Measurements from ENCODE around the gene MDH1. TPM values are rescaled to one million over a fixed set of nuclear protein-coding genes. Genes with fewer than 3 reads are reported as not detected.
"Not testable (repeated sequence)": the region's sequence is repeated elsewhere in the genome, so short reads cannot be mapped to it uniquely, and the experiment has no call there.

Gene MDH1
- total RNA-seq, 4 donors from 2014 or later, result 100 to 148 (median 121) TPM

GRCh38 chr2:63569740-63570139 is 19.0 kb upstream of the MDH1 start:
- H3K4me1 ChIP-seq, result no peaks in the 10 kb centered on the region
- no peak overlapping the region for H3K27ac ChIP-seq
- H3K9me3 ChIP-seq, result peaks cover 0 to 9% (median 0%) of the 10 kb centered on the region in 4 donors
- TF ChIP-seq CTCF (IDR thresholded peaks at IDR 0.05) (no peak), EP300 (IDR thresholded peaks at IDR 0.05) (no peak), POLR2A (IDR thresholded peaks at IDR 0.05) (no peak)
- DNase-seq (ENCODE audit: low spot score in 2 of 2), result no peak
- H3K36me3 ChIP-seq, result no peaks in the 10 kb centered on the region
- H3K4me3 ChIP-seq, result no peak overlapping the region
- no peaks in the 10 kb centered on the region for H3K27me3 ChIP-seq

- no peak for DNase-seq (ENCODE audit: low spot score in 2 of 2)
- Histone ChIP-seq H3K27me3 (no peaks in the 10 kb centered on the region), H3K9me3 (peaks cover 0 to 9% (median 0%) of the 10 kb centered on the region in 4 donors), H3K27ac (no peak overlapping the region), H3K4me1 (no peaks in the 10 kb centered on the region), H3K36me3 (no peaks in the 10 kb centered on the region), H3K4me3 (no peak overlapping the region)
- TF ChIP-seq EP300 (IDR thresholded peaks at IDR 0.05), result no peak
- no peak for TF ChIP-seq CTCF (IDR thresholded peaks at IDR 0.05)
- TF ChIP-seq POLR2A (IDR thresholded peaks at IDR 0.05), result no peak
- 75 to 82% methylated on average over 2 of the region's 2 CpGs for WGBS, 2 donors
Observed at GRCh38 chr2:63571291-63571690, 17.5 kb upstream of the MDH1 start.

DNA sequence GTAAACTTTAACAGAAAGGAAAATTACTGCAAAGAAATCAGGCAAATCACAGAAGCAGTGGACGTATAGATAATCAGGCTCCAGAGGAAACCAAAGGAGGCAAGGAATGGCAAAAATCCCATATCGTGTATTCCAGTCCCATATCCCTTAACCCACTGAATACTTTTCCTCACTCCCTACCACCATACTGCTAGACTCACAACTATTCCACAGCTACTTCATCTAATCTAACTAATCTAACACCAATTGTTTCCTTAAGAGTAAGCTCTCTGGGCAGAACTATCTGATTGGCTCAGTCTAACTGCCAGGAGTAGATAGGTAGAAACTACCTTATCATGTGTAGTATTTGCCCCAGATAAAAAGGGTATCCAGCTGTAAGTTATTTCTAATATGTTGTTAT is 16.8 kb upstream of the MDH1 start:
- Histone ChIP-seq H3K27me3 (no peaks in the 10 kb centered on the region), H3K4me3 (no peak overlapping the region), H3K4me1 (no peaks in the 10 kb centered on the region), H3K27ac (no peak overlapping the region), H3K9me3 (peaks cover 0 to 9% (median 0%) of the 10 kb centered on the region in 4 donors), H3K36me3 (no peaks in the 10 kb centered on the region)
- TF ChIP-seq POLR2A (IDR thresholded peaks at IDR 0.05), result no peak
- TF ChIP-seq EP300 (IDR thresholded peaks at IDR 0.05), result no peak
- TF ChIP-seq CTCF (IDR thresholded peaks at IDR 0.05), result no peak
- WGBS, 2 donors, result 93 to 95% methylated on average over 2 of the region's 2 CpGs
- DNase-seq (ENCODE audit: low spot score in 2 of 2), result no peak

- H3K9me3 ChIP-seq; DNase-seq (ENCODE audit: low spot score in 2 of 2): not testable (repeated sequence)
- 94 to 100% methylated on average over 3 of the region's 3 CpGs for WGBS, 2 donors
Observed at GRCh38 chr2:63573026-63573425, 15.7 kb upstream of the MDH1 start.

DNA sequence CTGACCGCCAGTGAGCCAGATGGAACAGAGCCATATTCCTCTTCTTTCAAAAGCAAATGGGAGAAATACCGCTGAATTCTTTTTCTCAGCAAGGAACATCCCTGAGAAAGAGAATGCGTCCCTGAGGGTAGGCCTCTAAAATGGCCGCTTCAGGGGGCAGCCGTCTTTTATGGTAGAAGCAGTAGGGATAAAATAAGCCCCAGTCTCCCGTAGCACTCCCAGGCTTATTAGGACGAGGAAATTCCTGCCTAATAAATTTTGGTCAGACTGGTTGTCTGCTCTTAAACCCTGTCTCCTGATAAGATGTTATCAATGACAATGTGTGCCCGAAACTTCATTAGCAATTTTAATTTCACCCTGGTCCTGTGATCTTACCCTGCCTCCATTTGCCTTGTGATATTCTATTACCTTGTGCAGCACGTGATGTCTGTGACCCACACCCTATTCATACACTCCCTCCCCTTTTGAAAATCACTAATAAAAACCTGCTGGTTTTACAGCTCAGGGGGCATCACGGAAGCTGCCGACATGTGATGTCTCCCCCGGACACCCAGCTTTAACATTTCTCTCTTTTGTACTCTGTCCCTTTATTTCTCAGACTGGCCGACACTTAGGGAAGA is 14.9 kb upstream of the MDH1 start:
- WGBS, 2 donors, result 94% methylated on average over 13 of the region's 13 CpGs

More at GRCh38 chr2:63573026-63573425, 15.7 kb upstream of the MDH1 start:
- not testable (repeated sequence) for H3K4me3 ChIP-seq, H3K27me3 ChIP-seq, H3K36me3 ChIP-seq, H3K27ac ChIP-seq, H3K4me1 ChIP-seq

DNA sequence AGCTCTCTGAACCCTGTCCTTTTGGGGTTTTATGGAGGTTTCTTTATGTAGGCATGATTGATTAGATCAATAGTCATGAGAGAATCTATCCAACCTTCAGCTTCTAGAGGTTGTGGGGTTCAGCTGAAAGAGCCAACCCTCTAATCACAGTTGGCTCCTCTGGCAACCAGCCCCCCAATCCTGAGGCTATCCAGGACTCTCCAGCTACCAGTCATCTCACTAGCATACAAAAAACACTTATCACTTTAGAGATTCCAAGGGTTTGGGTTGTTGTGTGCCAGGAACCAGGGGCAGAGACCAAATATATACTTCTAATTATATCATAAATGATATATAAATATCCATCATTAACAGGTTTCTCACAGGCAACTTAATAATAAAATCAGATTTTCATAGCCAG is 12.2 kb upstream of the MDH1 start:
- Histone ChIP-seq H3K27me3 (no peaks in the 10 kb centered on the region), H3K36me3 (no peaks in the 10 kb centered on the region), H3K4me3 (no peak overlapping the region), H3K27ac (no peak overlapping the region), H3K9me3 (peaks cover 0 to 3% (median 0%) of the 10 kb centered on the region in 4 donors), H3K4me1 (peaks cover 0 to 7% (median 0%) of the 10 kb centered on the region in 4 donors)
- DNase-seq (ENCODE audit: low spot score in 2 of 2), result no peak
- TF ChIP-seq POLR2A (IDR thresholded peaks at IDR 0.05) (no peak), CTCF (IDR thresholded peaks at IDR 0.05) (no peak), EP300 (IDR thresholded peaks at IDR 0.05) (no peak)

More for the DNA sequence above, 14.9 kb upstream of the MDH1 start:
- H3K27me3 ChIP-seq; H3K4me3 ChIP-seq; H3K36me3 ChIP-seq; H3K27ac ChIP-seq; H3K9me3 ChIP-seq; H3K4me1 ChIP-seq; DNase-seq (ENCODE audit: low spot score in 2 of 2): not testable (repeated sequence)
